WERI-Rb-1 (cell line): ENCODE data around the gene AKAP13.

Experiments
- DNase-seq: peaks from one replicate; pipeline ENCODE4 v3.0.0-alpha.2; 2020
- H3K27ac ChIP-seq: fragments of 250-450 bp; sonication (Bioruptor Pico); 2 replicates; pipeline ENCODE4 v1.5.1; 2020; ENCODE audit warnings: mild to moderate bottlenecking, moderate library complexity
- H3K27me3 ChIP-seq: fragments of 250-450 bp; sonication (Bioruptor Pico); 2 replicates; pipeline ENCODE4 v1.5.1; 2021; ENCODE audit warnings: mild to moderate bottlenecking, low read depth, moderate library complexity; ENCODE audit not compliant: insufficient read depth, severe bottlenecking
- H3K36me3 ChIP-seq: fragments of 250-450 bp; sonication (Bioruptor Pico); 2 replicates; pipeline ENCODE4 v1.5.1; 2020; ENCODE audit warnings: mild to moderate bottlenecking, moderate library complexity
- H3K4me3 ChIP-seq: 2 replicates; pipeline ENCODE4 v1.5.1; 2011; ENCODE audit warnings: low read depth, mild to moderate bottlenecking, control low read depth, low read length
- H3K9me3 ChIP-seq: fragments of 250-450 bp; sonication (Bioruptor Pico); 2 replicates; pipeline ENCODE4 v1.5.1; 2021; ENCODE audit warnings: mild to moderate bottlenecking, moderate library complexity; ENCODE audit not compliant: severe bottlenecking
- TF ChIP-seq, protein P1 (sequence below): IDR thresholded peaks from 2 replicates; pipeline ENCODE4 v1.5.1; 2011; ENCODE audit warnings: low read depth, mild to moderate bottlenecking, control low read depth, inconsistent platforms, low read length

The AKAP13 gene

DNA sequence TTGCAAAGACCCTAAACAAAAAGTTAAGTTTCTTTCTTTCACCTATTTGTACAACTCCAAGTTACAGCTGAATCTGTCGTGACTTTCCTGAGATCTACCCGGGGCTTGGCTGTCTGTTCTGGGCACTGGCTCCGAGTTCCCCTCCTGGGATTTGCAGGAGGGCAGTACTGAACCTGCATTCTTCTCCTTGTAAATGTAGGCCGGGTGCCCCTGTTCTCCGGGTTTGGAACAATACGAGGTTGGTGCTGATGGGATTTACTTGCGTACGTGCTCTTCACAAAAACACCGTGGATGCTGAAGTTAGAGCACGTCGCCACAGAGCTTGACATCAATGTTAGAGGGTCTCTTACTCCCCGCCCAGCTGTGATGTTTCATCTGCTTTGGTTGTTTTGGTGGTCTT, 366.2 kb downstream of the AKAP13 start:
- Histone ChIP-seq H3K27ac (no peak overlapping the region), H3K4me3 (no peak overlapping the region), H3K9me3 (no peaks in the 10 kb centered on the region), H3K36me3 (peaks cover 77% of the 10 kb centered on the region), H3K27me3 (no peaks in the 10 kb centered on the region)
- no peak for DNase-seq
- TF ChIP-seq, protein P1, sequence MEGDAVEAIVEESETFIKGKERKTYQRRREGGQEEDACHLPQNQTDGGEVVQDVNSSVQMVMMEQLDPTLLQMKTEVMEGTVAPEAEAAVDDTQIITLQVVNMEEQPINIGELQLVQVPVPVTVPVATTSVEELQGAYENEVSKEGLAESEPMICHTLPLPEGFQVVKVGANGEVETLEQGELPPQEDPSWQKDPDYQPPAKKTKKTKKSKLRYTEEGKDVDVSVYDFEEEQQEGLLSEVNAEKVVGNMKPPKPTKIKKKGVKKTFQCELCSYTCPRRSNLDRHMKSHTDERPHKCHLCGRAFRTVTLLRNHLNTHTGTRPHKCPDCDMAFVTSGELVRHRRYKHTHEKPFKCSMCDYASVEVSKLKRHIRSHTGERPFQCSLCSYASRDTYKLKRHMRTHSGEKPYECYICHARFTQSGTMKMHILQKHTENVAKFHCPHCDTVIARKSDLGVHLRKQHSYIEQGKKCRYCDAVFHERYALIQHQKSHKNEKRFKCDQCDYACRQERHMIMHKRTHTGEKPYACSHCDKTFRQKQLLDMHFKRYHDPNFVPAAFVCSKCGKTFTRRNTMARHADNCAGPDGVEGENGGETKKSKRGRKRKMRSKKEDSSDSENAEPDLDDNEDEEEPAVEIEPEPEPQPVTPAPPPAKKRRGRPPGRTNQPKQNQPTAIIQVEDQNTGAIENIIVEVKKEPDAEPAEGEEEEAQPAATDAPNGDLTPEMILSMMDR, result no peak

DNA sequence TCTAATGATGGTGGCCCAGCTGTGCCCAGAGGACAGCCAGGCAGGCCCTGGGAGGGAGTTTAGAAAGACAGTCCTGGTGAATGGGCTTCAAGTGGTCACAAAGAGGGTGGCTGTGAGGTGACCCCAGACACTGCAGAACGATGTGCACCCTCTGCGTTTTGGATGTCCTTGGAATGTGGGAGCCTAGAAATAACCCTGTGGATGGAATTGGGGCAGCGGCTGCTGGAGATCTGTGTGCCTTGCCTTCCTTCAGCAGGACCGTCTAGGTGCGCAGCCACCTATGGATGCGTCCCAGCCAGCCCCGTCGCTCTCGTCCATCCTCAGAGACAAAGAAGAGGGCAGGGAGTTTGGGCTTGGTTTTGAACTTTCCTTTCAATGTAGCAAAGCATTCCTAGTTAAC, 367.8 kb downstream of the AKAP13 start:
- H3K9me3 ChIP-seq, result no peaks in the 10 kb centered on the region
- H3K27me3 ChIP-seq, result no peaks in the 10 kb centered on the region
- no peak for DNase-seq
- H3K4me3 ChIP-seq, result no peak overlapping the region
- H3K27ac ChIP-seq, result no peak overlapping the region
- H3K36me3 ChIP-seq, result peaks cover 64% of the 10 kb centered on the region
- TF ChIP-seq, protein P1, result no peak

DNA sequence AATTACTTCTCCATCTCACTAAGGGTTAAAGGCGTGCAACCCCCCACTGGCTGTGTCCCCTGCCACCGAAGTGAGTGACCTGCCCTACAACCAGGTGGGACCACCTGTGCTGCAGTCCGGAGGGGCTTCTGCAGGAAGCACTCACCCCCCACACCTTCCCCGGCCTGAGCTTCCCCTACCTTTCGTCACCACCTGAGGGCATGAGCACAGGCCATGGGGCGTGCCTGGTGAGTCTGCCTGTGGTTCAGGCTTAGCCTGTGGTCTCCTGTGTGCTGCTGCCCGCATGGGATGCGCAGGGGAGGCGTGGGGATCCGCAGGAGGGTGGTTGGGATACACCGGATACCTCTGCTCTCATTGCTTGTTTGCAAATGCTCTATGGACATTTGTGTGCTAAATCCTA, 368.3 kb downstream of the AKAP13 start:
- H3K27ac ChIP-seq, result no peak overlapping the region
- no peak for DNase-seq
- no peaks in the 10 kb centered on the region for H3K9me3 ChIP-seq
- no peak overlapping the region for H3K4me3 ChIP-seq
- TF ChIP-seq, protein P1, result peak; percentile 26
- H3K27me3 ChIP-seq, result no peaks in the 10 kb centered on the region
- H3K36me3 ChIP-seq, result peaks cover 58% of the 10 kb centered on the region

DNA sequence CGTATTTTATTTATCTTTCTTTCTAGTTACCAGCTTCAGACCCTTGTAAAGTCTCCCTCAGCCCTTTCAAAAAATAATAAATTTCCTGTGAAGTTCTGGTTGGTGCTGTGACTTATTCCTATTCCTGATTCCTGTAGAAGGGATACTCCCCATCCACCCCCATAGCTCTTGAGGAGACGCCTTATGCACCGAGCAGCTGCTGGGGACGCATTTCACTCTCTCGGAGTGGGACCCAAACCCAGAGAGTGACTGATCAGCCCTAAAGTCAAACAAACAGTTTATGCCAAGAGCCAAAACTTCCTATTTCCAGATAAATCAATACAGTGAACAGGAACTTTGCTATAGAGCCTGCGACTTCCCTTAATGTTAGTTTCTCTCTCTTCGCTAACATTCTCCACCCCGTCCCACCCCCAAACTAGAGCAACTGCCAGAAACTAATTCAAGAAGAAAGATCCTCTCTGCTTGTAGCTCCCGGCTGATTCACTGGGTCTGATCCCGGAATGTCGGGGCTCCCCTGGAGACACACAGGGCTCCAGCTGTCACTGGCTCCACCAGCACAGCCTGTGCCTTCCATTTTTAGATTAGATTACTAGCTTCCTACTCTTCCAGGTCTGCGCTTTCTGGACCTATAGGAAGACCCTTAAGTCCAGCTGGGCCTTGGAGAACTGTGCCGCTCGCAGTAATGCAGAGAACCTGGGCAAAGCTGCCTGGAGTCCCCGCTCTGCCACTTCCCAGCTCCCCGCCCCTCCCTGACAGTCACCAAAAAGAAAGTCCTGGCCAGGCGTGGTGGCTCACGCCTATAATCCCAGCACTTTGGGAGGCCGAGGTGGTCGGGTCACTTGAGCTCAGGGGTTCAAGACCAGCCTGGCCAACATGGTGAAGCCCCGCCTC, 369.1 kb downstream of the AKAP13 start:
- no peak for DNase-seq
- Histone ChIP-seq H3K4me3 (no peak overlapping the region), H3K27me3 (no peaks in the 10 kb centered on the region), H3K9me3 (no peaks in the 10 kb centered on the region), H3K27ac (no peak overlapping the region), H3K36me3 (peaks cover 50% of the 10 kb centered on the region)
- TF ChIP-seq, protein P1, result no peak

DNA sequence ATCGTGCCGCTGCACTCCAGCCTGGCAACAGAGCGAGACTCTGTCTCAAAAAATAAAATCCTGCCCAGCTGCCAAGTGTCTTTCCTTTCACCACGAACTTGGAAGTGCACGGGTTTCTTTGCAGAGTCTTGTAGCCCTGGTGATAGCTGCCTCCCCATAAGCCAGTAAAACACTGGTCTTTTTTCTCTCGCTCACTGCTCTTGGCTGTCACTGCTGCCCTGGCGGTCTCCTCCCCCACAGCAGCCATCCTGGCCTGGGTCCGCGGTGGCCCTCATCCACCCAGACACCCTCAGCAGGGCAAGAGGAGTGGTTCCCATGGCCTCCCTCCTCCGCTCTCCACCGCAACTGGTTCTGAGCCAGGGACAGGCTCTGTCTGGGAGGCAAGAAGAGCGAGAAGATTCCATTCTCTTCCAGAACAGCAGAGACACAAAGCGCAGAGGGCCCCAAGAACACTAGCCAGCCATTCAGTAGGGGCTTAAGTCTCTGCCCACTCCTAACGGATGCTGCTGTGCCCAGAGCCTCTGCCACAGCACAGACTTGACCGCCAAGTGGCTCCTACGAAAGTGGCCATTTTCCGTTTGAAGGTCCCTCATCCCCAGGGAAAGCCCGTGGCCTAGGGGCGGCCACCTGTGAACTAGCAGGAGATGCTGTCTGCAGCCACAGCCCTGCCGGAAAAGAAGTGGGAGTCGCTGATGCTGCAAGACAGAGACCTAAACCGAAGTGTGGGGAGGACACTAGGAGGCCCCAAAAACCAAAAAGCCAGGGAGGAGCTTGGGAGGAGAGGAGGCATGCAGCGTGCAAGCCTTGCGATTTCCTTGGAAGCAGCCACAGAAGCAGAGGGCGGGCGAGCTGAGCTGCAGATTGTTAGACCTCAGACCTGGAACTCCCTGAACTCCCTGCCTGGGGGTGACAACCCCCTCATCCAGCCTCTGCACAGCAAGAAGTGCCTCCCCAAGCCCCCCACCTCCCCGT, 370.2 kb downstream of the AKAP13 start:
- Histone ChIP-seq H3K27me3 (no peaks in the 10 kb centered on the region), H3K36me3 (peaks cover 39% of the 10 kb centered on the region), H3K27ac (no peak overlapping the region), H3K9me3 (no peaks in the 10 kb centered on the region), H3K4me3 (no peak overlapping the region)
- no peak for DNase-seq
- TF ChIP-seq, protein P1, result no peak
